CD14-positive monocyte (primary cell): ENCODE measurements around the gene SLC2A6. TPM values are rescaled to one million over a fixed set of nuclear protein-coding genes. Genes with fewer than 3 reads are reported as not detected.
A peak's percentile ranks its signal among the peaks of the same experiment; 100 is the strongest.

Experiments used
- DNase-seq, 3 donors: peaks; one replicate each; pipeline ENCODE4 v3.0.0-alpha.2; 2011 to 2022
- H2AFZ ChIP-seq: 2 replicates; pipeline ENCODE4 v1.6.0; 2012; ENCODE audit warnings: mild to moderate bottlenecking, low read depth, low read length, inconsistent platforms; ENCODE audit not compliant: insufficient read depth, poor library complexity, severe bottlenecking
- H3K27ac ChIP-seq, 2 donors: 1 replicate in 1 of 2; 2 replicates in 1 of 2; pipeline ENCODE4 v1.5.1; 2012 to 2013; ENCODE audit warnings: low read length in 2 of 2, control low read depth in 1 of 2, inconsistent platforms in 1 of 2, low read depth in 1 of 2, mild to moderate bottlenecking in 1 of 2
- H3K27me3 ChIP-seq, 2 donors: one replicate each; pipeline versions ENCODE4 v1.6.0 to v1.6.1; 2011 to 2013; ENCODE audit warnings: low read length in 2 of 2; ENCODE audit not compliant: control insufficient read depth in 2 of 2, insufficient read depth in 2 of 2
- H3K36me3 ChIP-seq, 2 donors: replicated peaks in 1 of 2; 1 replicate in 1 of 2; 2 replicates in 1 of 2; pipeline versions ENCODE4 v1.5.1 to v1.6.1; 2012 to 2013; ENCODE audit warnings: low read length in 2 of 2, control low read depth in 1 of 2, inconsistent platforms in 1 of 2, mild to moderate bottlenecking in 1 of 2; ENCODE audit not compliant: insufficient read depth in 2 of 2, control insufficient read depth in 1 of 2
- H3K4me1 ChIP-seq, 2 donors: 1 replicate in 1 of 2; 2 replicates in 1 of 2; pipeline versions ENCODE4 v1.5.1 to v1.6.1; 2012 to 2013; ENCODE audit warnings: low read length in 2 of 2, control low read depth in 1 of 2, inconsistent platforms in 1 of 2, mild to moderate bottlenecking in 1 of 2, moderate library complexity in 1 of 2; ENCODE audit not compliant: insufficient read depth in 2 of 2, control insufficient read depth in 1 of 2
- H3K4me2 ChIP-seq: replicated peaks from 2 replicates; pipeline ENCODE3; 2012; ENCODE audit warnings: low read length, moderate library complexity, mild to moderate bottlenecking; ENCODE audit not compliant: poor library complexity, severe bottlenecking; ENCODE audit errors: extremely low read depth
- H3K4me3 ChIP-seq, 3 experiments: fragments of 200-600 bp in 1 of 3; sonication (generic) in 1 of 3; replicated peaks in 1 of 3; 1 replicate in 2 of 3; 2 replicates in 1 of 3; pipeline ENCODE4 v1.5.1; 2011 to 2013; ENCODE audit warnings: low read length in 3 of 3, mild to moderate bottlenecking in 3 of 3, control low read depth in 2 of 3, low read depth in 2 of 3, inconsistent platforms in 1 of 3, moderate library complexity in 1 of 3
- H3K79me2 ChIP-seq: 2 replicates; pipeline ENCODE4 v1.6.0; 2012; ENCODE audit warnings: mild to moderate bottlenecking, control low read depth, inconsistent platforms, low read length, moderate library complexity; ENCODE audit not compliant: insufficient read depth
- H3K9ac ChIP-seq: 2 replicates; pipeline ENCODE4 v1.6.0; 2017; ENCODE audit warnings: low read length, mild to moderate bottlenecking; ENCODE audit not compliant: insufficient read depth, poor library complexity, severe bottlenecking
- H3K9me3 ChIP-seq, 2 donors: replicated peaks in 1 of 2; 1 replicate in 1 of 2; 2 replicates in 1 of 2; pipeline versions ENCODE4 v1.5.1 to v1.6.1; 2012 to 2013; ENCODE audit warnings: low read length in 2 of 2, control low read depth in 1 of 2; ENCODE audit not compliant: control insufficient read depth in 1 of 2, insufficient read depth in 1 of 2
- H4K20me1 ChIP-seq: 2 replicates; pipeline ENCODE4 v1.6.0; 2012; ENCODE audit warnings: mild to moderate bottlenecking, low read length, control low read depth, moderate library complexity; ENCODE audit not compliant: insufficient read depth
- H3K27ac Mint-ChIP-seq, 7 donors: one replicate each; pipeline ENCODE4 v1.8.0; 2020; ENCODE audit warnings: mild to moderate bottlenecking in 7 of 7, mixed read lengths in 7 of 7, moderate library complexity in 6 of 7, inconsistent platforms in 2 of 7
- H3K27me3 Mint-ChIP-seq, 3 donors: one replicate each; pipeline ENCODE4 v1.8.0; 2021 to 2022; ENCODE audit warnings: low read depth in 3 of 3, mild to moderate bottlenecking in 3 of 3, mixed read lengths in 3 of 3, moderate library complexity in 3 of 3, inconsistent platforms in 1 of 3
- H3K36me3 Mint-ChIP-seq, 2 donors: one replicate each; pipeline ENCODE4 v1.8.0; 2020; ENCODE audit warnings: mixed read lengths in 2 of 2, inconsistent platforms in 1 of 2, mild to moderate bottlenecking in 1 of 2
- H3K4me1 Mint-ChIP-seq: one replicate; pipeline ENCODE4 v1.8.0; 2020; ENCODE audit warnings: mild to moderate bottlenecking, mixed read lengths
- H3K4me3 Mint-ChIP-seq, 2 donors: one replicate each; pipeline ENCODE4 v1.8.0; 2020; ENCODE audit warnings: mild to moderate bottlenecking in 2 of 2, mixed read lengths in 2 of 2, moderate library complexity in 1 of 2
- H3K9me3 Mint-ChIP-seq, 7 donors: one replicate each; pipeline ENCODE4 v1.8.0; 2020 to 2022; ENCODE audit warnings: mixed read lengths in 7 of 7, mild to moderate bottlenecking in 6 of 7, moderate library complexity in 6 of 7, inconsistent platforms in 2 of 7
- CTCF ChIP-seq: fragments of 200-600 bp; IDR thresholded peaks from one replicate; pipeline ENCODE4 v1.8.0; 2022; ENCODE audit warnings: antibody characterized with exemption, mild to moderate bottlenecking
- WGBS: methylation state at CpG from one replicate; pipeline ENCODE4 v1.1.5; 2013; ENCODE audit warnings: missing lambda C conversion rate; ENCODE audit not compliant: insufficient coverage; 5-methylcytosine and 5-hydroxymethylcytosine counted together
- intact Hi-C, 2 donors: fragments of 100-400 bp; cut with micrococcal nuclease; formaldehyde crosslinking; loops; one replicate each; pipeline versions ENCODE4 v1.15.0 to v1.15.1; 2023
- polyA plus RNA-seq, 3 donors: library from polyadenylated mRNA; depleted of rRNA in 1 of 3; unstranded in 2 of 3; stranded (reverse) in 1 of 3; fragments of 300-500 nt in 2 of 3; fragments of >200 nt in 1 of 3; fragmentation: Illumina TruSeq in 2 of 3; gene quantifications; 1 replicate in 2 of 3; 2 replicates in 1 of 3; pipeline ENCODE4 v1.2.3, GENCODE V29; 2012 to 2021

The SLC2A6 gene
- polyA plus RNA-seq, 3 donors: 43.2 to 127 (median 60.4) TPM

GRCh38 chr9:133510926-133511505 lies 32.1 kb upstream of the SLC2A6 start:
- no peaks in the 10 kb centered on the region for H3K79me2 ChIP-seq
- no peak overlapping the region for H3K4me3 ChIP-seq
- H3K4me1 ChIP-seq: no peaks in the 10 kb centered on the region
- H4K20me1 ChIP-seq: no peaks in the 10 kb centered on the region
- no peaks in the 10 kb centered on the region for H3K36me3 Mint-ChIP-seq
- H3K27ac ChIP-seq: no peak overlapping the region
- no peak overlapping the region for H3K4me3 Mint-ChIP-seq
- H3K9ac ChIP-seq: no peak overlapping the region
- DNase-seq: no peak
- no peak overlapping the region for H2AFZ ChIP-seq
- H3K27me3 Mint-ChIP-seq: peaks cover 6 to 25% (median 19%) of the 10 kb centered on the region in 3 donors
- H3K9me3 ChIP-seq: no peaks in the 10 kb centered on the region
- no peaks in the 10 kb centered on the region for H3K36me3 ChIP-seq
- peaks cover 3 to 12% of the 10 kb centered on the region in 2 donors for H3K27me3 ChIP-seq
- no peak overlapping the region for H3K4me2 ChIP-seq
- no peak for TF ChIP-seq CTCF
- 98% methylated on average over 21 of the region's 27 CpGs for WGBS
- H3K27ac Mint-ChIP-seq: no peak overlapping the region
- intact Hi-C loops: no loop called here
- peaks cover 2% of the 10 kb centered on the region for H3K4me1 Mint-ChIP-seq
- no peaks in the 10 kb centered on the region for H3K9me3 Mint-ChIP-seq

- Histone ChIP-seq H3K79me2 (no peaks in the 10 kb centered on the region), H3K4me3 (no peak overlapping the region), H3K27me3 (peaks cover 3 to 12% of the 10 kb centered on the region in 2 donors), H3K9ac (no peak overlapping the region), H3K9me3 (no peaks in the 10 kb centered on the region), H3K36me3 (no peaks in the 10 kb centered on the region), H3K27ac (no peak overlapping the region), H4K20me1 (no peaks in the 10 kb centered on the region), H3K4me1 (no peaks in the 10 kb centered on the region), H3K4me2 (no peak overlapping the region), H2AFZ (no peak overlapping the region)
- peak overlapping the region; percentile 17 to 62 for H3K4me3 Mint-ChIP-seq
- H3K9me3 Mint-ChIP-seq: no peaks in the 10 kb centered on the region
- H3K27me3 Mint-ChIP-seq: peaks cover 6 to 25% (median 19%) of the 10 kb centered on the region in 3 donors
- H3K4me1 Mint-ChIP-seq: peaks cover 2% of the 10 kb centered on the region
- no peak for DNase-seq
- WGBS: 14% methylated on average over 16 of the region's 26 CpGs
- no peak for TF ChIP-seq CTCF
- intact Hi-C loops: no loop called here
- no peaks in the 10 kb centered on the region for H3K36me3 Mint-ChIP-seq
- no peak overlapping the region for H3K27ac Mint-ChIP-seq
These were observed 30.5 kb upstream of the SLC2A6 start for GRCh38 chr9:133509179-133510083.
